ENCODE measurements around the gene YES1. TPM values are rescaled to one million over a fixed set of nuclear protein-coding genes. Genes with fewer than 3 reads are reported as not detected.
A peak's percentile ranks its signal among the peaks of the same experiment; 100 is the strongest.

YES1 gene
- 85.0 and 91.3 TPM in 2 replicates for total RNA-seq

GRCh38 chr18:811892-812375 is at the start of gene YES1:
TSS of gene YES1 (minus strand) at chr18:812242. CDS start at chr18:756827, 55,415 bp downstream.

DNA sequence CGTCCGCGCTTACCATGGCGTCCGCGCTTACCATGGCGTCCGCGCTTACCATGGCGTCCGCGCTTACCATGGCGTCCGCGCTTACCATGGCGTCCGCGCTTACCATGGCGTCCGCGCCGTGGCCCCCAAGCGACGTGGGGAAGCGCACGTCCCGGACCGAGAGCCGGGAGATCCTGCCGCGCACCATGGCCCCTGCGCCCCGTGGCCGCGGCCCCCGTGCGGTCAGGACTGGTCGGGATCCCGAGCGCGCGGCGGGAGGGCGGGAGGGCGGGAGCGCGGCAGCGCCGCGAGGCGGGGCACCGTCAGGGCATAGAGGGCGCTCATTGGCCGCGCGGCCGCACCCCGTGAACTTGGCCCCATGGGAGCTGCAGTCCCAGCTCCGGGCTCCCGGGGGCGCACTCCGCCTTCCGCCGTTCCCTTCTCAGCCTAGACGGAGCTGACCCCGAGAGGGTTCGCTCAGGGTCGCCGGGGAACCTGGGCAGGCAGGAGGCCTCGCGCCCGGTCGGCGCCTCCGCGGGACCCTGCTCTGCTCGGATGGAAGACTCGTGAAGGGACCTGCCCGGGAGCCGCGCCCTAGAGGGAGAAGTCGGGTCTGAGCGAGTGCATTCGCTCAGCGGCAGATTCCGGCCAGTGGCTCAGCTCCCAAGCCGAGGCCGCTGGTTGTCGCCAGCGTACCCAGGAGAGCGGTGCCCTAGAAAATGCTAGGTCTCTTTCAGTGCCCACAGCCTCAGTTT is 99.5 kb downstream of the YES1 start, which contains the start of gene ENOSF1:
Gene ENOSF1, minus strand, starts transcription at position 230 of the 734 bp plus-strand sequence. Its CDS starts 43 bp downstream, at position 187.

Small RNA genes lying within 50 kb of the gene (small RNA-seq; reads per million reads assigned to genes)
- gene BOLA2P1 (not detected), gene RNU1-109P (0.46 reads per million, percentile 9 among the genes with 10 or more reads in this experiment)

Other genes with a start within 250 kb of the YES1 start
- not detected in 2 replicates for gene CETN1, start 231.9 kb downstream of the YES1 start, total RNA-seq
- 0.13 and 0.22 TPM in 2 replicates for gene CLUL1, start 215.3 kb downstream of the YES1 start, total RNA-seq
- 11.8 and 15.2 TPM in 2 replicates for gene TYMS, start 154.6 kb downstream of the YES1 start, total RNA-seq
- gene ENOSF1, start 99.6 kb downstream of the YES1 start, total RNA-seq = 58.6 and 87.3 TPM in 2 replicates
- gene ADCYAP1, start 92.6 kb upstream of the YES1 start, total RNA-seq = not detected in 2 replicates

Measured in articular chondrocyte of knee joint (primary cell).